ENCODE data around the gene MAP1B. TPM values are rescaled to one million over a fixed set of nuclear protein-coding genes. Genes with fewer than 3 reads are reported as not detected.
A peak's percentile ranks its signal among the peaks of the same experiment; 100 is the strongest.

MAP1B gene
- total and polyA plus RNA-seq, 2 of the 4 experiments (the other 2 are of a cell fraction), result 41.1 to 183 TPM

DNA sequence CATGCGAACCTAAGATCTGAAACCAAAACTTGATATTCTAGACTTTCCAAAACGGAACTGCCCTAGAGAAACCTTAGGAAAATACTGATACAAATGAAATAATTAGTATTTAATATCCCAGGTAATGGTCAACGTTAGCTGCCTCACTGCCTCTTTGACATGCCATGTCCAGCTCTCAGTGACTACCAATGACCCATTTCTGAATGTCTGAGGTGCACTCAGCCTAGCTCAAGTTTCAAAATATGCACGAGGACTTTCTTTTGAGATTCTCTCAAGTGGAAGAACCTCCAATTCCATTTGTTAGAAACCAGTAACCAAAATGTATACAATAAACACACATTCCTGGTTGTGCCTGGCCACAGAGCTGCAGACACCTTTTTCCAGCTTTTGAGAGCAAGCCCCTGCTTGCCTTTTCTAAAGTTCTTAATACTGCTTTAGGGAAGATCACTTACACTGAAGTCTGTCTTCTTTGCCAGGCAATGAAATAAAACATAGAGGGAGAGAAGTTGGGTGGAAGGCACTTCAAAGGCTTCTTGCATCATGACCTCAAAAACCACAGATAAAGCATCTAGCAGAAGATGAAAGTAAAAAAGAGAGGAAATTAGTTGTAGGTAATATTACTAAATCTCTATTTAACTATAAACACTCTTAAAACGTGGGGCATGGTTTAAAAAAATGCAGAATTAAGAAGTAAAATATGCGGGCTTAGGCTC is 124.9 kb downstream of the MAP1B start:
- Histone ChIP-seq H3K9ac (ENCODE audit: low read depth, low read length) (no peak overlapping the region), H2BK20ac (ENCODE audit: low read depth, low read length) (no peak overlapping the region), H3K4me3 (ENCODE audit: insufficient read depth, low read depth, low read length) (no peak overlapping the region), H4K8ac (ENCODE audit: low read depth in 2 of 2, low read length in 2 of 2) (no peak overlapping the region; a peak in 1 of 4 replicates), H3K9me1 (ENCODE audit: insufficient read depth, low read length) (peaks cover 2% of the 10 kb centered on the region; the same call in 1 of the 2 replicates), H2AK9ac (replicated peaks; ENCODE audit: low read depth, low read length, poor library complexity) (no peak overlapping the region), H4K91ac (ENCODE audit: insufficient read depth, low read depth, low read length) (no peak overlapping the region), H3K27ac (ENCODE audit: insufficient read depth, low read length) (no peak overlapping the region), H4K20me1 (ENCODE audit: insufficient read depth, low read length) (no peaks in the 10 kb centered on the region), H4K5ac (ENCODE audit: low read depth, low read length) (no peak overlapping the region), H3K4me1 (ENCODE audit: control insufficient read depth, insufficient read depth, low read length) (peaks cover 4% of the 10 kb centered on the region; the same call in 1 of the 2 replicates), H2BK5ac (ENCODE audit: low read depth, low read length, poor library complexity, severe bottlenecking) (no peak overlapping the region), H2AFZ (replicated peaks; ENCODE audit: low read length, poor library complexity) (no peak overlapping the region), H3K23ac (ENCODE audit: low read depth, low read length) (no peak overlapping the region), H3K27me3 (ENCODE audit: control insufficient read depth, insufficient read depth, low read length) (no peaks in the 10 kb centered on the region), H3K14ac (replicated peaks; ENCODE audit: low read depth, low read length) (no peak overlapping the region), H3K4ac (ENCODE audit: low read depth, low read length) (no peak overlapping the region), H3K18ac (ENCODE audit: low read depth, low read length) (no peak overlapping the region), H3K56ac (ENCODE audit: extremely low read depth, insufficient read depth, low read length) (no peak overlapping the region), H3K9me3 (ENCODE audit: control insufficient read depth, insufficient read depth, low read length) (no peaks in the 10 kb centered on the region), H3K36me3 (ENCODE audit: control insufficient read depth, insufficient read depth, low read length) (peaks cover 5% of the 10 kb centered on the region), H2BK120ac (ENCODE audit: low read depth, low read length) (no peak overlapping the region), H2BK15ac (ENCODE audit: low read depth, low read length) (no peak overlapping the region), H3K79me1 (ENCODE audit: low read depth in 1 of 2, low read length in 2 of 2) (peaks cover 16 to 17% of the 10 kb centered on the region in 2 experiments), H2AK5ac (ENCODE audit: low read depth, low read length) (no peak overlapping the region), H3K4me2 (ENCODE audit: low read depth, low read length) (no peak overlapping the region)
- CTCF ChIA-PET, result interaction anchor here (1.1 kb wide), 1 partner anchor 76 kb away, joined by 3 read pairs; no protein-coding TSS in a partner anchor
- no peak for DNase-seq
- BruUV-seq (replicated peaks), result no TSS peak
- dilution Hi-C loops (cut with HindIII; ENCODE audit: low sequenced_read_pairs, unreplicated experiment), result no loop called here
- POLR2A ChIA-PET (ENCODE audit: unreplicated experiment), result no interaction called here
- intact Hi-C loops (cut with micrococcal nuclease), result no loop called here
- 100% methylated on average over 1 of the region's 6 CpGs; no CpG with 5 or more reads in 1 of the 2 experiments for WGBS, 2 experiments (ENCODE audit: extremely low coverage in 2 of 2, insufficient read length in 1 of 2)
- TF ChIP-seq SMC3 (IDR thresholded peaks at IDR 0.05; ENCODE audit: low read depth, low read length), result no peak
- TF ChIP-seq ELK1 (IDR thresholded peaks at IDR 0.05; ENCODE audit: borderline replicate concordance, low read depth, low read length), result no peak
- TF ChIP-seq FOS (IDR thresholded peaks at IDR 0.05; ENCODE audit: low read depth, low read length), result no peak
- TF ChIP-seq CEBPB (IDR thresholded peaks at IDR 0.05; ENCODE audit: low read depth, low read length), result peak; percentile 18; the same call in 1 of the 2 replicates
- no peak for ATAC-seq (ENCODE audit: low read depth)
- in situ Hi-C loops (cut with MboI; ENCODE audit: low sequenced_read_pairs), result no loop called here
